ENCODE data around the gene TEX54.

Gene TEX54

GRCh38 chr11:62782753-62783152, 49.9 kb downstream of the TEX54 start:
- DNase-seq: no peak

All from fibroblast of skin of right quadriceps (primary cell).